HCT116 (cell line): ENCODE results near the gene RET. TPM values are rescaled to one million over a fixed set of nuclear protein-coding genes. Genes with fewer than 3 reads are reported as not detected.

Source experiments
- ATAC-seq: fragments of 200-7000 bp; cut with Tn5 transposase; 2 replicates; pipeline ENCODE4 v1.9.1; 2020; ENCODE audit warnings: mild to moderate bottlenecking, moderate library complexity
- BruUV-seq: library from RNA; stranded (reverse); fragments of 400-500 nt; replicated peaks from 2 replicates; lab custom pipeline; 2021; lab: Mats Ljungman, UMichigan
- CTCF ChIA-PET: fragments of 300-600 bp; sonication (Branson Sonifier 250); formaldehyde crosslinking; loops from one replicate; lab custom pipeline; 2021; ENCODE audit warnings: antibody characterized with exemption; lab: Charles Lee
- POLR2A ChIA-PET: fragments of 300-600, 350-600 bp; sonication (Branson Sonifier 250); formaldehyde crosslinking; loops from one replicate; lab custom pipeline; 2021; ENCODE audit warnings: antibody characterized with exemption; lab: Charles Lee
- RAD21 ChIA-PET, 2 experiments: fragments of 300-600 bp; sonication (Branson Sonifier 250); formaldehyde crosslinking; loops; one replicate each; lab custom pipeline; 2023; ENCODE audit warnings: low total read pairs in 2 of 2; ENCODE audit not compliant: uncharacterized antibody in 2 of 2, unreplicated experiment in 2 of 2, low non-redundant PET in 1 of 2; lab: Charles Lee
- DNase-seq: peaks from one replicate; pipeline ENCODE4 v3.0.0-alpha.2; 2010; ENCODE audit warnings: low read depth, low spot score
- H2AFZ ChIP-seq: fragments of 200-600 bp; shearing (Covaris generic), sonication (generic); 2 replicates; pipeline ENCODE4 v1.6.1; 2017; ENCODE audit warnings: low read depth, mixed run types, mixed read lengths, antibody characterized with exemption, low read length; ENCODE audit not compliant: poor library complexity, severe bottlenecking
- H3K27ac ChIP-seq: 2 replicates; pipeline ENCODE4 v1.5.1; 2012; ENCODE audit warnings: low read depth, low read length
- H3K27me3 ChIP-seq: fragments of 200-600 bp; sonication (generic); 2 replicates; pipeline ENCODE4 v1.6.1; 2016; ENCODE audit warnings: mixed run types, low read length, mixed read lengths; ENCODE audit not compliant: insufficient read depth
- H3K36me3 ChIP-seq, 2 experiments: fragments of 200-500 bp in 1 of 2; fragments of 200-600 bp in 1 of 2; sonication (Bioruptor generic) in 1 of 2; sonication (generic) in 1 of 2; 2 replicates each; pipeline versions ENCODE4 v1.5.1 to v1.6.1; 2014 to 2016; ENCODE audit warnings: low read length in 2 of 2, inconsistent platforms in 1 of 2, mixed read lengths in 1 of 2, mixed run types in 1 of 2; ENCODE audit not compliant: insufficient read depth in 2 of 2, control insufficient read depth in 1 of 2
- H3K4me1 ChIP-seq, 2 experiments: fragments of 200-600 bp in 1 of 2; sonication (generic) in 1 of 2; 2 replicates each; pipeline versions ENCODE4 v1.5.1 to v1.6.1; 2012 to 2017; ENCODE audit warnings: low read length in 2 of 2, inconsistent platforms in 1 of 2, mild to moderate bottlenecking in 1 of 2, mixed read lengths in 1 of 2, mixed run types in 1 of 2, moderate library complexity in 1 of 2; ENCODE audit not compliant: insufficient read depth in 2 of 2, control insufficient read depth in 1 of 2
- H3K4me2 ChIP-seq: fragments of 200-600 bp; sonication (generic); 2 replicates; pipeline ENCODE4 v1.6.1; 2017; ENCODE audit warnings: mixed run types, low read length, mixed read lengths
- H3K4me3 ChIP-seq, 2 experiments: fragments of 200-600 bp in 1 of 2; sonication (generic) in 1 of 2; replicated peaks in 1 of 2; 2 replicates each; pipeline ENCODE4 v1.5.1; 2011 to 2016; ENCODE audit warnings: low read length in 2 of 2, control low read depth in 1 of 2, low read depth in 1 of 2, mild to moderate bottlenecking in 1 of 2, mixed read lengths in 1 of 2, mixed run types in 1 of 2
- H3K79me2 ChIP-seq: fragments of 200-600 bp; sonication (generic); 2 replicates; pipeline ENCODE4 v1.6.1; 2017; ENCODE audit warnings: mild to moderate bottlenecking, mixed run types, low read length, moderate library complexity, mixed read lengths; ENCODE audit not compliant: insufficient read depth
- H3K9ac ChIP-seq: fragments of 200-600 bp; sonication (generic); 2 replicates; pipeline ENCODE4 v1.6.1; 2016; ENCODE audit warnings: low read length, mixed read lengths
- H3K9me2 ChIP-seq: fragments of 200-600 bp; sonication (generic), shearing (Covaris generic); 2 replicates; pipeline ENCODE4 v1.6.1; 2017; ENCODE audit warnings: mixed run types, mild to moderate bottlenecking, moderate library complexity; ENCODE audit not compliant: insufficient read depth
- H3K9me3 ChIP-seq, 2 experiments: fragments of 200-500 bp in 1 of 2; fragments of 200-600 bp in 1 of 2; sonication (Bioruptor generic) in 1 of 2; sonication (generic) in 1 of 2; 2 replicates each; pipeline ENCODE4 v1.6.1; 2014 to 2017; ENCODE audit warnings: low read length in 2 of 2, mixed read lengths in 2 of 2, inconsistent platforms in 1 of 2, low read depth in 1 of 2, mild to moderate bottlenecking in 1 of 2, mixed run types in 1 of 2, moderate library complexity in 1 of 2; ENCODE audit not compliant: control insufficient read depth in 1 of 2, insufficient read depth in 1 of 2
- H4K20me1 ChIP-seq: fragments of 200-600 bp; sonication (generic), shearing (Covaris generic); 2 replicates; pipeline ENCODE4 v1.6.1; 2017; ENCODE audit warnings: mixed run types, mild to moderate bottlenecking, moderate library complexity; ENCODE audit not compliant: insufficient read depth
- ATF3 ChIP-seq: IDR thresholded peaks from 2 replicates; pipeline ENCODE4 v1.6.1; 2012
- CBX3 ChIP-seq: IDR thresholded peaks from 2 replicates; pipeline ENCODE4 v1.6.1; 2012; ENCODE audit warnings: low read depth
- CTCF ChIP-seq, 3 experiments: fragments of 200-600 bp in 1 of 3; sonication (generic) in 1 of 3; IDR thresholded peaks in 2 of 3; conservative IDR thresholded peaks in 1 of 3; 2 replicates each; pipeline ENCODE4 v1.5.1; 2012 to 2017; ENCODE audit warnings: low read depth in 2 of 3, low read length in 2 of 3, antibody characterized with exemption in 1 of 3, borderline replicate concordance in 1 of 3, control low read depth in 1 of 3, mild to moderate bottlenecking in 1 of 3, mixed read lengths in 1 of 3, mixed run types in 1 of 3, moderate library complexity in 1 of 3; ENCODE audit not compliant: insufficient read depth in 1 of 3
- EGR1 ChIP-seq: IDR thresholded peaks from 2 replicates; pipeline ENCODE4 v1.6.1; 2012; ENCODE audit warnings: low read depth
- EZH2 ChIP-seq: fragments of 200-600 bp; sonication (generic); IDR thresholded peaks from 2 replicates; pipeline ENCODE4 v1.6.1; 2017; ENCODE audit warnings: antibody characterized with exemption, mixed run types
- EZH2phosphoT487 ChIP-seq: fragments of 200-600 bp; IDR thresholded peaks from 2 replicates; pipeline ENCODE4 v1.6.1; 2018; ENCODE audit warnings: antibody characterized with exemption, borderline replicate concordance
- FOSL1 ChIP-seq: IDR thresholded peaks from 2 replicates; pipeline ENCODE4 v1.6.1; 2012; ENCODE audit warnings: low read depth
- JUND ChIP-seq: IDR thresholded peaks from 2 replicates; pipeline ENCODE4 v1.6.1; 2012
- POLR2A ChIP-seq: IDR thresholded peaks from 2 replicates; pipeline ENCODE4 v1.7.0; 2011; ENCODE audit warnings: borderline replicate concordance; ENCODE audit not compliant: insufficient read depth, insufficient read length; ENCODE audit errors: extremely low read depth
- POLR2AphosphoS5 ChIP-seq: IDR thresholded peaks from 2 replicates; pipeline ENCODE4 v1.6.1; 2011; ENCODE audit warnings: mild to moderate bottlenecking, low read depth, low read length, moderate library complexity
- RAD21 ChIP-seq: IDR thresholded peaks from 2 replicates; pipeline ENCODE4 v1.6.1; 2012; ENCODE audit warnings: low read depth, mild to moderate bottlenecking
- REST ChIP-seq: IDR thresholded peaks from 2 replicates; pipeline ENCODE4 v1.6.1; 2012; ENCODE audit warnings: low read depth
- SIN3A ChIP-seq: IDR thresholded peaks from 2 replicates; pipeline ENCODE4 v1.6.1; 2012; ENCODE audit warnings: low read depth
- SP1 ChIP-seq: IDR thresholded peaks from 2 replicates; pipeline ENCODE4 v1.6.1; 2012; ENCODE audit warnings: low read depth
- SRF ChIP-seq: IDR thresholded peaks from 2 replicates; pipeline ENCODE4 v1.6.1; 2012; ENCODE audit warnings: low read depth
- TCF7L2 ChIP-seq: IDR thresholded peaks from 2 replicates; pipeline ENCODE4 v1.7.0; 2011; ENCODE audit warnings: borderline replicate concordance, inconsistent platforms; ENCODE audit not compliant: insufficient read depth, insufficient read length; ENCODE audit errors: extremely low read depth
- ZFX ChIP-seq: fragments of 450-650 bp; IDR thresholded peaks from 2 replicates; pipeline ENCODE4 v1.6.1; 2017
- intact Hi-C: fragments of 100-400 bp; cut with micrococcal nuclease; formaldehyde crosslinking; loops from 2 replicates; pipeline ENCODE4 v1.10.0; 2022
- total RNA-seq: library from RNA; stranded (reverse); gene quantifications from one replicate; pipeline ENCODE4 v1.2.1, GENCODE V29; 2021; ENCODE audit not compliant: unreplicated experiment

RET gene
- total RNA-seq, 1 experiment from 2014 or later, result 5.9 TPM

- TF ChIP-seq SP1, result no peak
- TF ChIP-seq ZFX, result no peak
- TF ChIP-seq POLR2A, result no peak
- no peak for TF ChIP-seq ATF3
- TF ChIP-seq SIN3A, result no peak
- TF ChIP-seq EZH2phosphoT487, result no peak
These were observed 79.9 kb downstream of the RET start (continued) for GRCh38 chr10:43156590-43157341.

- Histone ChIP-seq H4K20me1 (no peaks in the 10 kb centered on the region), H3K79me2 (peaks cover 7% of the 10 kb centered on the region; the same call in 1 of the 2 replicates), H3K9me2 (no peaks in the 10 kb centered on the region), H3K4me3 (no peak overlapping the region), H3K4me1 (no peaks in the 10 kb centered on the region), H3K27ac (no peak overlapping the region), H3K36me3 (no peaks in the 10 kb centered on the region), H3K9ac (no peak overlapping the region), H3K4me2 (no peak overlapping the region), H2AFZ (no peak overlapping the region), H3K27me3 (no peaks in the 10 kb centered on the region), H3K9me3 (no peaks in the 10 kb centered on the region)
- ChIA-PET RAD21 (no interaction called here), CTCF (no interaction called here), POLR2A (no interaction called here)
- ATAC-seq (no peak), DNase-seq (no peak)
- no peak for TF ChIP-seq POLR2AphosphoS5
- TF ChIP-seq RAD21, result no peak
- no peak for TF ChIP-seq EZH2
- no peak for TF ChIP-seq TCF7L2
- no peak for TF ChIP-seq EGR1
- TF ChIP-seq SP1, result no peak
- no peak for TF ChIP-seq REST
- TF ChIP-seq FOSL1, result no peak
- no peak for TF ChIP-seq CBX3
- no peak for TF ChIP-seq JUND
- TF ChIP-seq CTCF (IDR thresholded peaks at IDR 0.05 in 2 of 3, conservative IDR thresholded peaks at IDR 0.05 in 1 of 3; ENCODE audit: borderline replicate concordance in 1 of 3, insufficient read depth in 1 of 3, low read depth in 2 of 3, low read length in 2 of 3), result no peak
- TF ChIP-seq SRF, result no peak
- no TSS peak for BruUV-seq
- intact Hi-C loops, result no loop called here
These were observed 81.8 kb downstream of the RET start for GRCh38 chr10:43158636-43159035.
